NOMO-1 treated with dmso at 0.1 percent for 144 hours (cell line): ENCODE results near the gene CPSF3.
"Not testable (repeated sequence)": the region's sequence is repeated elsewhere in the genome, so short reads cannot be mapped to it uniquely, and the experiment has no call there.

Source experiments
- DNase-seq: peaks from one replicate; lab custom pipeline; 2025; ENCODE audit not compliant: unreplicated experiment; lab: John Stamatoyannopoulos, UW

The CPSF3 gene

GRCh38 chr2:9392898-9393765 lies 30.3 kb upstream of the CPSF3 start:
- no peak for DNase-seq

- no peak for DNase-seq
Measured at GRCh38 chr2:9394816-9395215, 28.6 kb upstream of the CPSF3 start.

GRCh38 chr2:9397201-9397600 lies 26.3 kb upstream of the CPSF3 start:
- DNase-seq, result no peak

GRCh38 chr2:9398251-9398650 lies 25.2 kb upstream of the CPSF3 start:
- not testable (repeated sequence) for DNase-seq

- DNase-seq, result no peak
Measured at GRCh38 chr2:9398881-9399780, 24.3 kb upstream of the CPSF3 start.

- DNase-seq, result no peak
Measured at GRCh38 chr2:9400268-9401058, 23.0 kb upstream of the CPSF3 start.

GRCh38 chr2:9401059-9401547 lies 22.4 kb upstream of the CPSF3 start:
- no peak for DNase-seq

- DNase-seq, result no peak
Measured at GRCh38 chr2:9401646-9402371, 21.6 kb upstream of the CPSF3 start.

- DNase-seq, result no peak
Measured at GRCh38 chr2:9403924-9404323, 19.5 kb upstream of the CPSF3 start.

GRCh38 chr2:9404451-9404850 lies 19.0 kb upstream of the CPSF3 start:
- no peak for DNase-seq

GRCh38 chr2:9405636-9406035 lies 17.8 kb upstream of the CPSF3 start:
- DNase-seq, result no peak

- DNase-seq, result no peak
Measured at GRCh38 chr2:9406529-9407362, 16.7 kb upstream of the CPSF3 start.

GRCh38 chr2:9407363-9407811 lies 16.1 kb upstream of the CPSF3 start:
- DNase-seq, result no peak

- DNase-seq, result no peak
Measured at GRCh38 chr2:9408641-9409151, 14.8 kb upstream of the CPSF3 start.

GRCh38 chr2:9410108-9410507 lies 13.3 kb upstream of the CPSF3 start:
- no peak for DNase-seq

- DNase-seq, result no peak
Measured at GRCh38 chr2:9412781-9413180, 10.7 kb upstream of the CPSF3 start.

- DNase-seq, result no peak
Measured at GRCh38 chr2:9415516-9416169, 7.8 kb upstream of the CPSF3 start.

GRCh38 chr2:9416267-9416961 lies 7.0 kb upstream of the CPSF3 start:
- DNase-seq, result no peak
